Tibial artery (tissue), 4 donors: Measurements from ENCODE around the gene SDCCAG8.

ENCODE experiments used
- DNase-seq, 2 donors: peaks; one replicate each; pipeline ENCODE4 v3.0.0-alpha.2; 2019
- H3K27ac ChIP-seq, 2 donors: fragments of 200-600 bp; sonication (generic) in 1 of 2; 1 replicate in 1 of 2; 2 replicates in 1 of 2; pipeline ENCODE4 v1.5.1; 2018 to 2019; ENCODE audit warnings: mild to moderate bottlenecking in 1 of 2
- H3K27me3 ChIP-seq, 2 donors: fragments of 200-600 bp; sonication (generic) in 1 of 2; one replicate each; pipeline versions ENCODE4 v1.5.1 to v1.6.0; 2016 to 2019
- H3K36me3 ChIP-seq, 3 donors: fragments of 200-600 bp; sonication (generic) in 2 of 3; one replicate each; pipeline ENCODE4 v1.5.1; 2016 to 2019; ENCODE audit warnings: mild to moderate bottlenecking in 2 of 3
- H3K4me1 ChIP-seq, 4 donors: fragments of 200-600 bp; sonication (generic) in 2 of 4; 1 replicate in 3 of 4; 2 replicates in 1 of 4; pipeline ENCODE4 v1.5.1; 2016 to 2019
- H3K4me3 ChIP-seq, 2 donors: fragments of 200-600 bp; sonication (generic) in 1 of 2; 1 replicate in 1 of 2; 2 replicates in 1 of 2; pipeline ENCODE4 v1.5.1; 2018 to 2019; ENCODE audit warnings: mild to moderate bottlenecking in 2 of 2
- H3K9me3 ChIP-seq, 3 donors: fragments of 200-600 bp; sonication (generic) in 1 of 3; one replicate each; pipeline ENCODE4 v1.5.1; 2016 to 2019
- CTCF ChIP-seq, 2 experiments: fragments of 200-600 bp in 1 of 2; fragments of 450-650 bp in 1 of 2; IDR thresholded peaks; one replicate each; pipeline ENCODE4 v1.5.1; 2017 to 2019; ENCODE audit warnings: antibody characterized with exemption in 2 of 2, mild to moderate bottlenecking in 1 of 2, moderate library complexity in 1 of 2
- intact Hi-C: fragments of 100-400 bp; cut with DNase I; formaldehyde crosslinking; loops from one replicate; pipeline ENCODE4 v1.15.0; 2023; ENCODE audit warnings: low total_unique reads

SDCCAG8 gene

GRCh38 chr1:243483952-243484351 is 228.1 kb downstream of the SDCCAG8 start:
- Histone ChIP-seq H3K4me1 (peaks cover 0 to 21% (median 14%) of the 10 kb centered on the region in 4 donors), H3K27me3 (no peaks in the 10 kb centered on the region), H3K9me3 (no peaks in the 10 kb centered on the region), H3K36me3 (peaks cover 0 to 6% (median 4%) of the 10 kb centered on the region in 3 donors), H3K4me3 (no peak overlapping the region), H3K27ac (no peak overlapping the region)
- intact Hi-C loops: no loop called here
- DNase-seq: no peak
- no peak for TF ChIP-seq CTCF (IDR thresholded peaks at IDR 0.05)

GRCh38 chr1:243487036-243487648 is 231.3 kb downstream of the SDCCAG8 start:
- Histone ChIP-seq H3K9me3 (no peaks in the 10 kb centered on the region), H3K27me3 (no peaks in the 10 kb centered on the region), H3K36me3 (peaks cover 0 to 24% (median 9%) of the 10 kb centered on the region in 3 donors), H3K4me1 (peaks cover 0 to 20% (median 12%) of the 10 kb centered on the region in 4 donors), H3K27ac (no peak overlapping the region), H3K4me3 (no peak overlapping the region)
- DNase-seq: no peak
- TF ChIP-seq CTCF (IDR thresholded peaks at IDR 0.05): no peak
- intact Hi-C loops: no loop called here

- peaks cover 0 to 24% (median 9%) of the 10 kb centered on the region in 3 donors for H3K36me3 ChIP-seq
- no peaks in the 10 kb centered on the region for H3K27me3 ChIP-seq
- no peaks in the 10 kb centered on the region for H3K9me3 ChIP-seq
- H3K27ac ChIP-seq: no peak overlapping the region
- peaks cover 0 to 14% (median 7%) of the 10 kb centered on the region in 4 donors for H3K4me1 ChIP-seq
- no peak for DNase-seq
- H3K4me3 ChIP-seq: no peak overlapping the region
- TF ChIP-seq CTCF (IDR thresholded peaks at IDR 0.05): no peak
- intact Hi-C loops: no loop called here
Measured at GRCh38 chr1:243487649-243488227, 231.9 kb downstream of the SDCCAG8 start.

- no peak for TF ChIP-seq CTCF (IDR thresholded peaks at IDR 0.05)
- DNase-seq: no peak
- peaks cover 0 to 24% (median 9%) of the 10 kb centered on the region in 3 donors for H3K36me3 ChIP-seq
- no peaks in the 10 kb centered on the region for H3K9me3 ChIP-seq
- intact Hi-C loops: no loop called here
- H3K27me3 ChIP-seq: no peaks in the 10 kb centered on the region
- peaks cover 0 to 9% (median 0%) of the 10 kb centered on the region in 4 donors for H3K4me1 ChIP-seq
- H3K4me3 ChIP-seq: no peak overlapping the region
- no peak overlapping the region for H3K27ac ChIP-seq
Measured at GRCh38 chr1:243488459-243489157, 232.8 kb downstream of the SDCCAG8 start.

- H3K4me3 ChIP-seq: no peak overlapping the region
- DNase-seq: no peak
- TF ChIP-seq CTCF (IDR thresholded peaks at IDR 0.05): no peak
- no peak overlapping the region for H3K27ac ChIP-seq
- H3K4me1 ChIP-seq: peaks cover 0 to 9% (median 0%) of the 10 kb centered on the region in 4 donors
- H3K36me3 ChIP-seq: peaks cover 0 to 24% (median 9%) of the 10 kb centered on the region in 3 donors
- H3K27me3 ChIP-seq: no peaks in the 10 kb centered on the region
- intact Hi-C loops: no loop called here
- H3K9me3 ChIP-seq: no peaks in the 10 kb centered on the region
Measured at GRCh38 chr1:243489158-243489527, 233.3 kb downstream of the SDCCAG8 start.
